AG09309 (cell line): ENCODE data around the gene MGAT4A.

Source experiments
- DNase-seq: peaks from one replicate; pipeline ENCODE4 v3.0.0-alpha.2; 2010; ENCODE audit warnings: low read depth
- H3K4me3 ChIP-seq: 2 replicates; pipeline ENCODE4 v1.5.1; 2011; ENCODE audit warnings: mild to moderate bottlenecking, low read depth, low read length, moderate library complexity; ENCODE audit not compliant: control insufficient read depth
- TF ChIP-seq, protein P1 (sequence below): IDR thresholded peaks from 2 replicates; pipeline ENCODE4 v1.5.1; 2011; ENCODE audit warnings: mild to moderate bottlenecking, low read depth, low read length, inconsistent platforms; ENCODE audit not compliant: insufficient read depth, control insufficient read depth; ENCODE audit errors: missing control alignments

MGAT4A gene

DNA sequence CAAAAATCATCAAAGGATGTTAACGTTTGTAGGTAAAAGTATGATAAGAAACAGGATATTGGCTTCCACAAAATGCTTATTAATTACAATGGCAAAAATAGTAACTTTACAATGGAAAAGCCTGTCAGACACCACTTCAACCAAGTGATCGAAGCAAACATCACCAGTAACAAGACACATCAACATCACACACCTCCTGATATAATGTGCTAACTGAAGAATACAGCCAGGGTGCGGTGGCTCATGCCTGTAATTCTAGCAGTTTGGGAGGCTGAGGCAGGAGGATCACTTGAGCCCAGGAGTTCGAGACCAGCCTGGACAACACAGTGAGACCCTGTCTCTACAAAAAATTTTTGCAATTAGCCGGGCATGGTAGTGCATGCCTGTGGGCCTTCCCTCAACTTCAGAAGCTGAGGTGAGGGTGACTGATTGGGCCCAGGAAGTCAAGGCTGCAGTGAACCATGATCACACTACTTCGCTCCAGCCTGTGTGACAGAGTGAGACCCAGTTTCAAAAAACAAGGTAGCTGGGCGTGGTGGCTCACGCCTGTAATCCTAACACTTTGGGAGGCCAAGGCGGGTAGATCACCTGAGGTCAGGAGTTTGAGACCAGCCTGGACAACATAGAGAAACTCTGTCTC, 15.0 kb downstream of the MGAT4A start:
- no peak overlapping the region for H3K4me3 ChIP-seq
- TF ChIP-seq, protein P1, sequence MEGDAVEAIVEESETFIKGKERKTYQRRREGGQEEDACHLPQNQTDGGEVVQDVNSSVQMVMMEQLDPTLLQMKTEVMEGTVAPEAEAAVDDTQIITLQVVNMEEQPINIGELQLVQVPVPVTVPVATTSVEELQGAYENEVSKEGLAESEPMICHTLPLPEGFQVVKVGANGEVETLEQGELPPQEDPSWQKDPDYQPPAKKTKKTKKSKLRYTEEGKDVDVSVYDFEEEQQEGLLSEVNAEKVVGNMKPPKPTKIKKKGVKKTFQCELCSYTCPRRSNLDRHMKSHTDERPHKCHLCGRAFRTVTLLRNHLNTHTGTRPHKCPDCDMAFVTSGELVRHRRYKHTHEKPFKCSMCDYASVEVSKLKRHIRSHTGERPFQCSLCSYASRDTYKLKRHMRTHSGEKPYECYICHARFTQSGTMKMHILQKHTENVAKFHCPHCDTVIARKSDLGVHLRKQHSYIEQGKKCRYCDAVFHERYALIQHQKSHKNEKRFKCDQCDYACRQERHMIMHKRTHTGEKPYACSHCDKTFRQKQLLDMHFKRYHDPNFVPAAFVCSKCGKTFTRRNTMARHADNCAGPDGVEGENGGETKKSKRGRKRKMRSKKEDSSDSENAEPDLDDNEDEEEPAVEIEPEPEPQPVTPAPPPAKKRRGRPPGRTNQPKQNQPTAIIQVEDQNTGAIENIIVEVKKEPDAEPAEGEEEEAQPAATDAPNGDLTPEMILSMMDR: no peak
- no peak for DNase-seq

DNA sequence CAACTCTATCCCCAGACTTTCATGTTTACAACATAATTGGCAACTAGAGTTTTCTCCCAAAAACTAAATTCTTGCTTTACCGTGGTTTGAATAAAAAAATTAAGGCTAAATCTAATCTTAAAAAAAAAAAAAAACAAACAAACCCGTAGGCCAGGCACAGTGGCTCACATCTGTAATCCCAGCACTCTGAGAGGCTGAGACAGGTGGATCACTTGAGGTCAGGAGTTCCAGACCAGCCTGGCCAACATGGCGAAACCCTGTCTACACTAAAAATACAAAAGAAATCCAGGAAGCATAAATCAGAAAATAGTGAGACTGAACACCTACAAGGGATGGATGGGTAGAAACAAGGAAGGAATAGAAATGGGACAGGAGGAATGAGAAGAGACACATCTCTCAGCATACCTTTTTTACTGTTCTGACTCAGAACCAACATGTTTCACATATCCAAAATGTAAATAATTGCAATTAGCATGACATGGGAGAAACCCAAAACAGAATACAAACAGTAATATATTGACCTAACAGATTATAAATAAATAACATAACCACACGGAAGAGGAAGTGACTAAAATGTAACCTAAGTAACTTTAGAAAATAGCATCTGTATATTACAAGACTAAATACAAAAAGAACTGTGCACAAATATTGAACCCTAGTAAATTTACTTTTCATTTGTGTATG, 17.5 kb downstream of the MGAT4A start:
- TF ChIP-seq, protein P1: no peak
- no peak for DNase-seq
- H3K4me3 ChIP-seq: no peak overlapping the region

DNA sequence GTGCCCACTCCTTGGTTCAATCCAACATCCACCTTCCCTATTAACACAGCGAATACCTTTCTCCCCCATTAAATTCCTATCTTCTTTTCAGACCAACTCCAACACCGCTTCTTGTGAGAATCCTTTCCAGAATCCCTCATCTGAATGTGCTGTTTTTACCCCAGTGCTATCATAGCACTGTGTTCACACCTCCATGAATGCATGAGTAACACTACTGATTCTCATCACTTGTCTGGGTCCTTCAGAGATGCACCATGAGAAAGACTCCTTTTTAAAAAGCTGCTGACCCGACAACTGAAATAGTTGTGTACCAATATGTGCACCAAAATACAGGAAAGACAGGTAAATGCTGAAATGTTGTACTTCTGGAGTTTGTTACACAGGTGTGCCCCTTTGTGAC, 18.8 kb downstream of the MGAT4A start:
- no peak overlapping the region for H3K4me3 ChIP-seq
- DNase-seq: no peak
- TF ChIP-seq, protein P1: no peak

DNA sequence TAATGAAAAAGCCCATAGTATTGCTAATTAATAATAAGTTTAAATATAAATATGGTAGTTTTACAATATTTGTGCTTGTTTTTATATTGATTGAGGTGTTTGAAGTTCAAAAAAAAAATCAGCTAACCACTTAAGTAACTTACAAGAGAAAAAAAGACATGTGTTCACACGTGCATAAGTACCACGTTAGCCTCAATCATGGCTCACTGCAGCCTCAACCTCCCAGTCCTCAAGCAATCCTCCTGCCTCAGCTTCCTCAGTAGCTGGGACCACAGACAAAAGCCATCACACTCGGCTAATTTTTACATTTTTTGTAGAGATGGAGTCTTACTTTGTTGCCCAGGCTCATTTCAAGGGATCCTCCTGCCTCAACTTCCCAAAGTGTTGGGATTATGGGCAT, 19.4 kb downstream of the MGAT4A start:
- no peak for DNase-seq
- TF ChIP-seq, protein P1: no peak
- H3K4me3 ChIP-seq: no peak overlapping the region

DNA sequence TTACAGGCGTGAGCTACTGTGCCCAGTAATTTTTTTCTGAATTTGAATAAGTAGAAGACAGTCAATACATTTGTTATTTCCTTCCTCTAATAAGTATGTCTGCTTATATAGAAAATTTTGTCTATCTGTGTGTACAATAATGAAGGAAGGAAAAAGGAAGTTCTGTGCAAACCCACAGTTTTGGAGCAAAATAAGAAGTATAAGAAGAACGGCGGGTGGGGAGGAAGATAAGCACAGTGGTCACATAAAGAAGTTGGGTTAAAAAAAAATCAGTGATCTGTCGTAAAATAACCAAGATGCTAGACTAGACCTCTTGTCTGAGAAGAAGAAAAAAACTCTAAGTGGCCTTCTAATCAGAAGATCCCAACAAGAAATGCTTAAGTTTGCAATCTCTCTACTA, 20.2 kb downstream of the MGAT4A start:
- TF ChIP-seq, protein P1: no peak
- no peak for DNase-seq
- H3K4me3 ChIP-seq: no peak overlapping the region

DNA sequence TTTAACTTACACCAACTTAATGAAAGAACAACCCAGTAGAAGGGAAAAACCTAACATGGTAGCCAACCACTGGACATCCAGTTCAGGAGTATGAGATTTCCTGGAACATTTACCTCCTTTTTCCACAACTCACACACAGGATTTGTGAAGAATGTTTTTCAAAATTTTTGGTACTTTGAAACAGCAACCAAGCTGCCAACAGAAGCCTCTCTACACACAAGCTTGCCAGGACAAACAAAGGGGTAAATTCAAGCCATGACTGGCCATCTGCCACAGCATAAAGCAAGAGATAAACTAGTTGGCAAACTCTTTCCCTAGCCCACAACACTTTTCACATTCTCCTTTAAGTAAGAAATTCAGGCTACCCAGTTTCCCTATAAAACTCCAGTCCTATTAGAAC, 21.4 kb downstream of the MGAT4A start:
- TF ChIP-seq, protein P1: no peak
- no peak overlapping the region for H3K4me3 ChIP-seq
- no peak for DNase-seq
